ENCODE data around the gene HMGN3.
"Not testable (repeated sequence)": the region's sequence is repeated elsewhere in the genome, so short reads cannot be mapped to it uniquely, and the experiment has no call there.

HMGN3 gene

DNA sequence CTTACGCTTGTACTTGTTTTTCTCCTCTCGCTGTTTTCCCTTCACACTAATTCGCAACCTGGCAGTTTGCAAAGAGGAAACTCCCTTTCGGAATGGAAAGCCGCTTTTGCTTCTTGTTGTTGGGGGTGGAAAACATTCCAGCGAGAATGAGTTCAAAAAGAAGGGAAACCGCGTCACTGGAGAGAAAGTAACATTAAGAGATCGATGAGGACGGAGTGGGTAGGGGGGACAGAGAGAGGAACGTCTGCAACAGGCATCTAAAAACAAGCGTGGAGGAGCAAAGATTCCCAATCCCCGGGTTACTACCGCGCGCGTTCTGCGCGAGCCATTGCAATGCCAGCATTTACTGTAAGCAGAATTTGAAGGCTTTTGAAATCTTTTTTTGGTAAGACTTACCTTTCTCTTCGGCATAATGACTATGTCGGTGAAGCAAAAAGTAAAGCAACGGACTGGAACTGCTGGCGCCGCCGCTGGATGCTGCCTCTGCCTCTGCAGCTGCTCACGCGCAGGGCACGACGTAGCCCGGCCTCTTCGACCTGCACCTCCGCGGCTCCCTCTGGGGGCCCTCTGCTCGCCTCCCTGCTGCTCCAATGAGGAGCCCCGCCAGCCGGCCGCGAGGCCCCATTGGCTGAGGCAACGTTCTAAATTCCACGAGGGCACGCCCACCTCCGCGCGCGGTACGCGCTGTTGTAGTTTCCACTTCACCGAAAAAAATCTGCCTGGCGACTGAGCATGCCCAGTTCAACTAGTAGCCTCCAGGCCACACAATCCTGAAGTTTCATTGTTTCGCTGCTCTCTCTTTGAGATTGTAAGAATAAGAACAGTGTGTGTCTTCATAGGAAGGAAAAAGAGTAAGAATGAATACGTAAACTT, at the start of gene HMGN3:
HMGN3 (minus strand) TSS at position 533 of the 873 bp plus-strand sequence.
- peak; percentile 97 for DNase-seq

GRCh38 chr6:79280756-79281155, 46.3 kb upstream of the HMGN3 start:
- DNase-seq, result no peak

- no peak for DNase-seq
These were observed 42.6 kb upstream of the HMGN3 start for GRCh38 chr6:79277109-79277508.

GRCh38 chr6:79269877-79270276, 35.4 kb upstream of the HMGN3 start:
- no peak for DNase-seq

DNA sequence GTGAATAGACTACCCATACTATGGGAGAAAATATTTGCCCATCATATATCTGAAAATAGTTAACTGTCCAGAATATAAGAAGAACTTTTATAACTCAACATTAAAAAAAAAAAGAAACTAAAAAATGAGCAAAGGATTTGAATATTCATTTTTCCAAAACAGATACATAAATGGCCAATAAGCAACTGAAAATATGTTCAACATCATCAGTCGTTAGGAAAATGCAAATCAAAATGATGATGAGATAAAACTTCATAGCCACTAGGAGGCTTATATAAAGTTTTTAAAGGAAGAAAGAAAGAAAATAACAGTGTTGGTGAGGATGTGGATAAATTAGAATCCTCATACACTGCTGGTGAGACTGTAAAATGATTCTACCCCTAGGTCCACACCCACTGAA, 32.6 kb upstream of the HMGN3 start:
- no peak for DNase-seq

DNA sequence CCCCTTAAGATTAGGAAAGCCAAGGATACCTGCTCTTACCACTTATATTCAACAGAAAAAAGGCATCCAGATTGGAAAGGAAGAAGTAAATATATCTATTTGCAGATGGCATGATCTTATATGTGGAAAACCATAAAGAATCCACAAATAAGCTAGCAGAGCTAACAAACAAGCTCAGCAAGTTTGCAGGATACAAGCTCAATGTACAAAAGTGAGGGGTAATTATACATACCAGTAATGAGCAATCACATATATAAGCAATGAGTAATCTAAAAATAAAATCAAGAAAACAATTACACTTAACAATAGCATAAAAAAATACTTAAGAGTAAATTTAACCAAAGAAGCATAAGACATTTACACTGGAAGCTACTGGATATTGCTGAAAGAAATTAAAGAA, 31.6 kb upstream of the HMGN3 start:
- no peak for DNase-seq

- DNase-seq, result no peak
These were observed 28.9 kb upstream of the HMGN3 start for GRCh38 chr6:79263359-79263758.

- DNase-seq, result no peak
These were observed 27.2 kb upstream of the HMGN3 start for GRCh38 chr6:79261666-79262065.

DNA sequence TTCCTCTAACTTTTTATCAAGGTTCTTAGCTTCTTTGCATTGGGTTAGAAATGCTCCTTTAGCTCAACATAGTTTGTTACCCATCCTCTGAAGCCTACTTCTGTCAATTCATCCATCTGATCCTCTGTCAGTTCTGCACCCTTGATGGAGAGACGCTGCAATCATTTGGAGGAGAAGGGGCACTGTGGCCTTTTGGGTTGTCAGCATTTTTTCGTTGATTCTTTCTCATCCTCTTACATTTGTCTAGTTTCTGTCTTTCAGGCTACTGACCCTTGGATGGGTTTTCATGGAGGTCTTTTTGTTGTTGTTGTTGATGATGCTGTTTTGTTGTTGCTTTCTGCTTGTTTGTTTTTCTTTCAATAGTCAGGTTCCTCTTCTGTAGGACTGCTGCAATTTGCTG, 26.3 kb upstream of the HMGN3 start:
- DNase-seq, result no peak

GRCh38 chr6:79257381-79258205, 23.1 kb upstream of the HMGN3 start:
- DNase-seq, result no peak

GRCh38 chr6:79256770-79257169, 22.3 kb upstream of the HMGN3 start:
- DNase-seq, result not testable (repeated sequence)

DNA sequence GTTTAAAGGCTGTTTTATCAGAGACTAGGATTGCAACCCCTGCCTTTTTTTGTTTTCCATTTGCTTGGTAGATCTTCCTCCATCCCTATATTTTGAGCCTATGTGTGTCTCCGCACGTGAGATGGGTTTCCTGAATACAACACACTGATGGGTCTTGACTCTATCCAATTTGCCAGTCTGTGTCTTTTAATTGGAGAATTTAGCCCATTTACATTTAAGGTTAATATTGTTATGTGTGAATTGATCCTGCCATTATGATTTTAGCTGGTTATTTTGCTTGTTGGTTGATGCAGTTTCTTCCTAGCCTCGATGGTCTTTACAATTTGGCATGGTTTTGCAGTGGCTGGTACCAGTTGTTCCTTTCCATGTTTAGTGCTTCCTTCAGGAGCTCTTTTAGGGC, 20.6 kb upstream of the HMGN3 start:
- not testable (repeated sequence) for DNase-seq

- DNase-seq, result no peak
These were observed 16.1 kb upstream of the HMGN3 start for GRCh38 chr6:79250559-79250958.

- no peak for DNase-seq
These were observed 15.6 kb upstream of the HMGN3 start for GRCh38 chr6:79250107-79250514.

DNA sequence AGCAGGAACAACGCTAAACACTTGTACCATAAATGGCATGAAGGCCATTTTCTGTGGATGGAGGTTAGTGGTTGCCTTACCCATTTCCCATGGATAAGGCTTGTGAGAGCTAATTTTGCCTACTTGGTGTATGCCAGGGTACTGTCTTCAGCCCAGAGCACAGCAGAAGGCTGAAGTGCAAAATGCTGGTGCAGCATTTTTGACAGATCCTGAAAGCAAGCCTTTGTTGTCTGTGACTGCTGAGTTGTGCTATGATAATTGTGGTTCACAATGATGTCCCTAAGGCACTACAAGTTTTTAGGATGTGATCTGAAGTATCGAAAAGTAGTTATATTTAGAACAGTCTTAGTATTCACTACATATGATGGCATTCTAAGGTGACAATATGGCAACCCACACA, 14.7 kb upstream of the HMGN3 start:
- no peak for DNase-seq

DNA sequence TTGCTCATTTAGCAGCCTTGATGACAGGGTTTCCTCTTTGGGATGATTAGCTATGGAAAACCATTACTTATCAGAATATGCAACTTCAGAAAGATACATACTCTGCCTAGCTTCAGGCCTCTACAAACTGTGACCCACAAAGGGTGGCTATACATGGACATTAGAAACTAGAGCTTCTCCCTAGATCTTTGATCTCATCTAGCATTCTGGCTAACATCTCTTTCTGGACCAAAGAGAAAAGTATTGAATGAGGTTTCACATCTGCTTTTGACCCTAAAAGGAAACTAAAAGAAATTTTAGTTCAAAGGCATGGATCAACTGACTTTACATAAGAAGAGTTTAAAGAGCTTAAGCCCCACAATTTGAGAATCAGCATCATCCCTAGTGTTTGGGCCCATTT, 12.4 kb upstream of the HMGN3 start:
- DNase-seq, result no peak

DNA sequence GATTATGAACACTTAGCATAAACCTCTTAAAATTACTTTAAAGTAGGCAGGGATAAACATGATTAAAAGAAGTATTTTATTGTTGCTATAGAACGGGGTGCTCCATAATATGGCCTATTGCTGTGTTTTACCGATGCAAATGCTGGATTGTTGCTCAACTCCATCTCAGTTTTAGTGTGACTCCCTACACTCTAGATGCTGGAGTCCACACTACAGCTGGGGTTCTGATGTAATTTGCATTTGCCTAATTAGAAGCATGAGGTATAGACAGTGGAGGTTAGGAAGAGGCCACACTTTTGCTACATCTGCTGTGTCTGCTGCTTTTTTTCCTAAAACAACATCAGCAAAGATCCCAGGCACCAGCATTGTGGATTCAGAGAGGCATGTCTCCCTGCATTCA, 6.7 kb upstream of the HMGN3 start:
- no peak for DNase-seq

DNA sequence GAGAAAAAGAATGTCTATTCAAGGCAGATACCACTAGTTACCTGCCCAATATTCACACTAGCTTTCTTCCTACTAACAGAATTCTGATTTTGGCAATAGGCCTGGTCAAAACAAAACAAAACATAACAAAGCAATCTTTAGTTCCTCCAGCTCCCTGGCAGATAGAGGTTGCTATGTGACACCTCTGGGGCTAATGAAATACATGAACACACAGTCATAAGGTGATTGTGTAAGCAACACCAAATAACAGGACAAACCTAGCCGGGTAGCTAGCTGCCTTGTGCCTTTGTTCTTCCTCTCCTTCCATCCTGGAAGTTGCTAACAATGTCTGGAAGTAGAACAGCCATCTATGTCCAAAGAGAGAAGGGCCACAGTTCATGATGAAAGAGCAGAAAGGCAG, 6.0 kb upstream of the HMGN3 start:
- DNase-seq, result no peak

DNA sequence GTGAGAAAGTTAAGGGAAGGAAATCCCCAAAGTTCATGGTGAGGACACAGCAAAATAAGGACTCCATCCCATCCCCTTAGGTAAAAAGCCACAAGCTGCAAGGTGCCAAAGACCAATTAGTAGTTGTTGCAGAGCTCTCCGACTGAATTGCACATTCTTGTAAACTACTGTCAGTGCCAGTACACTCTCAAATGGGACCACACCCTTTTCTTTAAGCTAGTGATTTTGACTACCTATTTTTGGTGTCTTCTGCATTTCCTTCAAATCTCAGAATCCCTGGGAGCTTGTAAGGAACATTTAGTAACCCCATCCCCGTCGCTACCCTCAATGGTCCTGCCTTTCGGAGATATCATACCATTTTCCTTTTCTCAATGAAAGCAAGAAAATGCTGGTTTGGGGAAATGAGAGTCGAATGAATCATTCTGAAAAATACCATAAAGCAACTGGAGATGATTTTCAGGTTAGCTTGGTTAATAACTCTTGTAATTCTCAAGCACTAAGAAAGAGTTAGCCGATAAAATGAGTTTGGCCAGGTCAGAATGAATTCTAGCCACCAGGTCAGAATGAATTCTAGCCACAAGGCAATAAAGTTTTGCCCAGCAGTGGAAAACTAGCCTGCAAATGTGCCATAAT, 5.2 kb upstream of the HMGN3 start:
- DNase-seq, result no peak

DNA sequence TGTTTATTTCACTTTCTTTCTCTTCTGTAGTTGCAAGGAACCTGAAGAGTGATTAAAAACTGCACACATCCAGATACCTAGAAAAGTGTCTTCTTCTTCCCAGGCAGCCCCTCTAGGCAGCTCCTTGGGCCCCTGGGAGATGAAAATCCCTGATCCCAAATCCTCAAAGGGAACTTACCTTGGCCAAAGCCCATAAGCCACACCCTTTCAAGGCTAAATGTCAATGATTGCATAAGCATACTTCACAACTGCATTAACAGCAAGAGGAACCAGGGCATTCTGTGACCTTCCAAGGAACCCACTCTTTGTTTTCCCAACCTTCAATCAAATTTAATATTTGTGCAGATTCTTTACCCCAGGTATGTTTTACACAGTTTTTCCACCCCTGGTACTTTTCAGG, 4.4 kb upstream of the HMGN3 start:
- DNase-seq, result no peak

DNA sequence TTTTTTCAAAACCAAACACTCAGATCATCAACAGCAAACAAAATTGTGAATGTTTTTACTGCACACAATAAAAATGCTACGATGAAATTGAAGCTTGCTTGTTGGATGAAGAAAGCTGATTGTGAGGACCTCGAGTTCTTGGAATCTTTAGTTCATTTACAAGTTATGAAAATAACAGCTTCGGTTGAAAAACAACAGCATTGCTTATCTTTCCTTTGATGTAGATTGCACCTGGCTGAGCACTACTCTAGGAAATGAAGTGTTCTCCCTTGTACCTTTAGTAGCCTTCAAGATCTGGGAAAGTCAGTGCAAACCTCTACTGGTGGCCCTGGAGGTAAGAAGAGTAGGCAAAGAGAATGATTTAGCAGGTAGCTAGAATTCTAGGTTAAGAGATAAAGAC, 2.2 kb upstream of the HMGN3 start:
- no peak for DNase-seq

DNA sequence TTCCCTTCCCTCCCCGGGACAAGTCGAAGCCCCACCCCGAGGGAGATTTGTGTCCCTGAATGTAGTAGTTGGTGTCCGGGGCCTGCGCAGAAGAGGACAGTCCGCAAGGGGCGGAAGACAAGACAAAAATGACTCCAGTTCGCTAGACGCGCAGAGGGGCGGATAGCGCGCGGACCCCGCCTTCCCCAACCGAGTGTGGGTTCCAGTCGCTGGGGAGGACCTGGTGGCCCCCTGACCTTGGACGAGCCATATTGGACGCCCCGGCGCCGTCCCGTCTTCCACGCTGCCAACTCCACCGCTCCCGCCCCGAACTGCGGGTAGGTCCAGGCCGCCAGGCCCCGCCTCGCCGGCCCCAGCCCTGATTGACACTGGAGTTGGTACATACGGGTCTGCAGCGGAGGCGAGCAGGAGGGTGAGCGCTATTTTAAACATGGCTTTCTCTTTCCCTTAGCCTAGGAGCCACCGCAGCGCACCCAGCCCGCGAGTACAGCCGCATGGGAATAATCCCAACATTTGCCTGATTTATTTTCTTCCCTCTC, 802 bp downstream of the HMGN3 start:
- peak; percentile 97 for DNase-seq

DNA sequence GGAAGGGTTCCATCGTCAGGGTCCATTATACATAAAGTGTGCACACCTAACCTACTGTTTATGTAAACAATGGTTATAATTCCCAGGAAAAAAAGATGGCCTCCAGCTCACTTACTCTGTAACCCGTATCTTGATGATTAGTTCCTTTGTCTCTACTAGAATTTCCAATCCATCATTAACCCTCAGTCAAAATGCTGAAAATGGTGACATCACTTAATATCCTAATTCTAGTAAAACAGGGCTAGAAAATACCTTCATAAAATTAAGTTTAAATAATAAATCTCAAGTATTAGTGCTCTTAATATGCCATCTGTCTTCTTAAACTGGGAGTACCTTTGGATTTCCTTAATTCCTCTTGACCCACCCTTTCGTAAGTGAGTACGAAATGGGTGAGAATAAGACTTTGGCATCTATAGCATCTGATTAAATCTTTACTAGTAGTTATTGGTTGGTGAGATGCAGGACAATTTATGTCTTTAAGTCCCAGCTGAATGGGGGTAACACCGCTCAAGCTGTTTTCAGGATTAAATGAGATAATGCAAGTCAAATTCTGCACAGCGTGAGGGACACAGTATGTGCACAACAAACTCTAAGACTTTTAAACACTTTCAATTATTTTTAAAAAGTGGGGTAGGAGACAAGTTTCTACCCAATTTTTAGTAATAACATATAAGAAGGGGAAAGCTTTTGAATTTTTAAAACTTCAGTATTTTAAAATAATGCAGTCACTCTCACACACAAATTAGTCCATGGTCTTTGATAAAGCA, 1.6 kb downstream of the HMGN3 start:
- DNase-seq, result no peak
